Stimulated activated naive B cell treated with anti-CD40 and anti-IgM and Interleukin-4, amounts not matched to agents 10 μg/mL and 1 μg/mL and 100 μg/mL, for 72 hours (primary cell): ENCODE measurements around the gene ERC2.

ENCODE experiments used
- ATAC-seq, 2 donors: fragments of 150-1000 bp; cut with Tn5 transposase; replicated peaks; 2 replicates each; pipeline ENCODE4 v1.10.0; 2021; ENCODE audit warnings: moderate library complexity in 1 of 2
- DNase-seq: peaks from one replicate; pipeline ENCODE4 v3.0.0; 2021
- H3K27ac Mint-ChIP-seq: one replicate; pipeline ENCODE4 v1.8.0; 2022; ENCODE audit warnings: mild to moderate bottlenecking, mixed read lengths
- H3K27me3 Mint-ChIP-seq, 2 donors: one replicate each; pipeline ENCODE4 v1.8.0; 2022; ENCODE audit warnings: mixed read lengths in 2 of 2
- H3K36me3 Mint-ChIP-seq, 2 donors: one replicate each; pipeline ENCODE4 v1.8.0; 2022; ENCODE audit warnings: mixed read lengths in 2 of 2, mild to moderate bottlenecking in 1 of 2
- H3K4me1 Mint-ChIP-seq, 2 donors: one replicate each; pipeline ENCODE4 v1.8.0; 2022; ENCODE audit warnings: mixed read lengths in 2 of 2, mild to moderate bottlenecking in 1 of 2
- H3K4me3 Mint-ChIP-seq, 2 donors: one replicate each; pipeline ENCODE4 v1.8.0; 2022; ENCODE audit warnings: mild to moderate bottlenecking in 2 of 2, mixed read lengths in 2 of 2, moderate library complexity in 1 of 2
- H3K9me3 Mint-ChIP-seq, 2 donors: one replicate each; pipeline ENCODE4 v1.8.0; 2022; ENCODE audit warnings: mixed read lengths in 2 of 2, mild to moderate bottlenecking in 1 of 2

Gene ERC2

GRCh38 chr3:56302417-56302816, 165.8 kb downstream of the ERC2 start:
- H3K4me3 Mint-ChIP-seq, result no peak overlapping the region
- ATAC-seq (no peak), DNase-seq (no peak)
- H3K36me3 Mint-ChIP-seq, result no peaks in the 10 kb centered on the region
- no peak overlapping the region for H3K27ac Mint-ChIP-seq
- H3K9me3 Mint-ChIP-seq, result peaks cover 1 to 4% of the 10 kb centered on the region in 2 donors
- peaks cover 15 to 32% of the 10 kb centered on the region in 2 donors for H3K27me3 Mint-ChIP-seq
- peaks cover 7 to 16% of the 10 kb centered on the region in 2 donors for H3K4me1 Mint-ChIP-seq

- no peaks in the 10 kb centered on the region for H3K36me3 Mint-ChIP-seq
- H3K4me3 Mint-ChIP-seq, result no peak overlapping the region
- no peak overlapping the region for H3K27ac Mint-ChIP-seq
- peaks cover 24 to 36% of the 10 kb centered on the region in 2 donors for H3K27me3 Mint-ChIP-seq
- DNase-seq (no peak), ATAC-seq (no peak)
- no peaks in the 10 kb centered on the region for H3K4me1 Mint-ChIP-seq
- H3K9me3 Mint-ChIP-seq, result peaks cover 4 to 5% of the 10 kb centered on the region in 2 donors
Measured at GRCh38 chr3:56297281-56297840, 170.9 kb downstream of the ERC2 start.

- DNase-seq, result no peak
- no peaks in the 10 kb centered on the region for H3K4me1 Mint-ChIP-seq
- peaks cover 4 to 5% of the 10 kb centered on the region in 2 donors for H3K9me3 Mint-ChIP-seq
- no peaks in the 10 kb centered on the region for H3K36me3 Mint-ChIP-seq
- no peak overlapping the region for H3K4me3 Mint-ChIP-seq
- no peak for ATAC-seq
- H3K27ac Mint-ChIP-seq, result no peak overlapping the region
- H3K27me3 Mint-ChIP-seq, result peaks cover 24 to 32% of the 10 kb centered on the region in 2 donors
Measured at GRCh38 chr3:56296361-56296760, 171.9 kb downstream of the ERC2 start.

- Mint-ChIP-seq H3K27ac (no peak overlapping the region), H3K4me1 (no peaks in the 10 kb centered on the region), H3K9me3 (peaks cover 3 to 4% of the 10 kb centered on the region in 2 donors), H3K27me3 (peaks cover 21 to 27% of the 10 kb centered on the region in 2 donors), H3K4me3 (no peak overlapping the region), H3K36me3 (no peaks in the 10 kb centered on the region)
- ATAC-seq (no peak), DNase-seq (no peak)
Measured at GRCh38 chr3:56295161-56295560, 173.1 kb downstream of the ERC2 start.

- no peaks in the 10 kb centered on the region for H3K36me3 Mint-ChIP-seq
- DNase-seq, result no peak
- ATAC-seq, result no peak
- no peaks in the 10 kb centered on the region for H3K4me1 Mint-ChIP-seq
- H3K4me3 Mint-ChIP-seq, result no peak overlapping the region
- H3K27ac Mint-ChIP-seq, result no peak overlapping the region
- peaks cover 16 to 21% of the 10 kb centered on the region in 2 donors for H3K27me3 Mint-ChIP-seq
- H3K9me3 Mint-ChIP-seq, result peaks cover 3 to 4% of the 10 kb centered on the region in 2 donors
Measured at GRCh38 chr3:56294286-56294685, 174.0 kb downstream of the ERC2 start.

- no peaks in the 10 kb centered on the region for H3K4me1 Mint-ChIP-seq
- H3K4me3 Mint-ChIP-seq, result no peak overlapping the region
- H3K27me3 Mint-ChIP-seq, result peaks cover 10 to 16% of the 10 kb centered on the region in 2 donors
- DNase-seq, result no peak
- no peak overlapping the region for H3K27ac Mint-ChIP-seq
- ATAC-seq, result peak in 1 of 2 donors; percentile 71
- no peaks in the 10 kb centered on the region for H3K36me3 Mint-ChIP-seq
- peaks cover 0 to 3% of the 10 kb centered on the region in 2 donors for H3K9me3 Mint-ChIP-seq
Measured at GRCh38 chr3:56291953-56292352, 176.3 kb downstream of the ERC2 start.

GRCh38 chr3:56291244-56291680, 177.0 kb downstream of the ERC2 start:
- H3K27me3 Mint-ChIP-seq, result peaks cover 4 to 14% of the 10 kb centered on the region in 2 donors
- peaks cover 0 to 3% of the 10 kb centered on the region in 2 donors for H3K9me3 Mint-ChIP-seq
- no peak for DNase-seq
- no peaks in the 10 kb centered on the region for H3K4me1 Mint-ChIP-seq
- no peaks in the 10 kb centered on the region for H3K36me3 Mint-ChIP-seq
- peak in 1 of 2 donors; percentile 61 for ATAC-seq
- no peak overlapping the region for H3K4me3 Mint-ChIP-seq
- H3K27ac Mint-ChIP-seq, result no peak overlapping the region

- Mint-ChIP-seq H3K27ac (no peak overlapping the region), H3K36me3 (no peaks in the 10 kb centered on the region), H3K4me3 (no peak overlapping the region), H3K27me3 (peaks cover under 1 to 10% of the 10 kb centered on the region in 2 donors), H3K9me3 (peaks cover 0 to 3% of the 10 kb centered on the region in 2 donors), H3K4me1 (no peaks in the 10 kb centered on the region)
- ATAC-seq (no peak), DNase-seq (no peak)
Measured at GRCh38 chr3:56290374-56290773, 177.9 kb downstream of the ERC2 start.

GRCh38 chr3:56288258-56288657, 180.0 kb downstream of the ERC2 start:
- Mint-ChIP-seq H3K27ac (no peak overlapping the region), H3K4me1 (no peaks in the 10 kb centered on the region), H3K27me3 (peaks cover 4 to 7% of the 10 kb centered on the region in 2 donors), H3K4me3 (no peak overlapping the region), H3K36me3 (no peaks in the 10 kb centered on the region), H3K9me3 (peaks cover 0 to 2% of the 10 kb centered on the region in 2 donors)
- ATAC-seq (no peak), DNase-seq (no peak)

- ATAC-seq (no peak), DNase-seq (no peak)
- Mint-ChIP-seq H3K27me3 (peaks cover 2 to 22% of the 10 kb centered on the region in 2 donors), H3K4me1 (no peaks in the 10 kb centered on the region), H3K4me3 (no peak overlapping the region), H3K27ac (no peak overlapping the region), H3K36me3 (no peaks in the 10 kb centered on the region), H3K9me3 (peaks cover 0 to 5% of the 10 kb centered on the region in 2 donors)
Measured at GRCh38 chr3:56282341-56282740, 185.9 kb downstream of the ERC2 start.

- no peak overlapping the region for H3K4me3 Mint-ChIP-seq
- ATAC-seq (no peak), DNase-seq (no peak)
- no peaks in the 10 kb centered on the region for H3K4me1 Mint-ChIP-seq
- peaks cover 0 to 5% of the 10 kb centered on the region in 2 donors for H3K9me3 Mint-ChIP-seq
- H3K27ac Mint-ChIP-seq, result no peak overlapping the region
- no peaks in the 10 kb centered on the region for H3K36me3 Mint-ChIP-seq
- peaks cover 6 to 18% of the 10 kb centered on the region in 2 donors for H3K27me3 Mint-ChIP-seq
Measured at GRCh38 chr3:56277236-56277635, 191.0 kb downstream of the ERC2 start.

GRCh38 chr3:56275120-56275519, 193.1 kb downstream of the ERC2 start:
- DNase-seq, result no peak
- Mint-ChIP-seq H3K9me3 (peaks cover 0 to 5% of the 10 kb centered on the region in 2 donors), H3K27me3 (peaks cover 6 to 11% of the 10 kb centered on the region in 2 donors)

GRCh38 chr3:56269755-56270535, 198.3 kb downstream of the ERC2 start:
- Mint-ChIP-seq H3K36me3 (no peaks in the 10 kb centered on the region), H3K27ac (no peak overlapping the region), H3K4me3 (no peak overlapping the region), H3K9me3 (peaks cover 3 to 4% of the 10 kb centered on the region in 2 donors), H3K4me1 (no peaks in the 10 kb centered on the region), H3K27me3 (peaks cover 0 to 4% of the 10 kb centered on the region in 2 donors)
- ATAC-seq (no peak), DNase-seq (no peak)

More at GRCh38 chr3:56275120-56275519, 193.1 kb downstream of the ERC2 start:
- H3K27ac Mint-ChIP-seq, result no peak overlapping the region
- no peak overlapping the region for H3K4me3 Mint-ChIP-seq
- H3K4me1 Mint-ChIP-seq, result no peaks in the 10 kb centered on the region
- ATAC-seq, result no peak
- H3K36me3 Mint-ChIP-seq, result no peaks in the 10 kb centered on the region

- Mint-ChIP-seq H3K36me3 (no peaks in the 10 kb centered on the region), H3K27me3 (peaks cover 0 to 4% of the 10 kb centered on the region in 2 donors), H3K4me3 (no peak overlapping the region), H3K4me1 (no peaks in the 10 kb centered on the region), H3K27ac (no peak overlapping the region), H3K9me3 (peaks cover 5 to 7% of the 10 kb centered on the region in 2 donors)
- no peak for DNase-seq
- no peak for ATAC-seq
Measured at GRCh38 chr3:56268616-56269383, 199.5 kb downstream of the ERC2 start.
